Hepatocyte (in vitro differentiated cells): ENCODE measurements around the gene CHST14.

Experiments
- CTCF ChIP-seq: fragments of 200-600 bp; sonication (generic); IDR thresholded peaks from 2 replicates; pipeline ENCODE4 v1.5.1; 2016; ENCODE audit warnings: antibody characterized with exemption, mild to moderate bottlenecking; ENCODE audit not compliant: poor library complexity
- EZH2 ChIP-seq: fragments of 200-600 bp; sonication (generic); IDR thresholded peaks from 2 replicates; pipeline ENCODE4 v1.6.1; 2016; ENCODE audit warnings: antibody characterized with exemption, mild to moderate bottlenecking, borderline replicate concordance
- EZH2phosphoT487 ChIP-seq: fragments of 200-600 bp; sonication (generic); IDR thresholded peaks from one replicate; pipeline ENCODE4 v1.6.1; 2018; ENCODE audit warnings: antibody characterized with exemption, mild to moderate bottlenecking, low read depth, moderate library complexity; ENCODE audit not compliant: unreplicated experiment, severe bottlenecking

GRCh38 chr15:40428185-40428584 lies 42.6 kb upstream of the CHST14 start:
- TF ChIP-seq CTCF (no peak), EZH2phosphoT487 (no peak), EZH2 (no peak)
